Naive thymus-derived CD4-positive, alpha-beta T cell (primary cell): ENCODE results near the gene AQP6. TPM values are rescaled to one million over a fixed set of nuclear protein-coding genes. Genes with fewer than 3 reads are reported as not detected.

Experiments
- ATAC-seq: fragments of 150-1000 bp; cut with Tn5 transposase; 2 replicates; pipeline ENCODE4 v1.10.0; 2021; ENCODE audit warnings: mild to moderate bottlenecking, moderate library complexity
- CTCF ChIA-PET: fragments of 350-600 bp; sonication (Branson Sonifier 250); formaldehyde crosslinking; loops from one replicate; lab custom pipeline; 2021; ENCODE audit warnings: antibody characterized with exemption; lab: Charles Lee
- POLR2A ChIA-PET: fragments of 350-600 bp; sonication (Branson Sonifier 250); formaldehyde crosslinking; loops from one replicate; lab custom pipeline; 2021; ENCODE audit warnings: antibody characterized with exemption, inconsistent platforms; lab: Charles Lee
- DNase-seq, 9 donors: peaks; one replicate each; pipeline versions ENCODE4 v3.0.0 to v3.0.0-alpha.2; 2020 to 2022; ENCODE audit warnings: mixed read lengths in 1 of 9
- H3K27ac ChIP-seq: one replicate; pipeline ENCODE4 v1.7.0; 2013; ENCODE audit warnings: mild to moderate bottlenecking, low read depth, low read length, moderate library complexity
- H3K27me3 ChIP-seq, 2 donors: one replicate each; pipeline ENCODE4 v1.7.0; 2013; ENCODE audit warnings: low read length in 2 of 2, mild to moderate bottlenecking in 2 of 2, moderate library complexity in 2 of 2; ENCODE audit not compliant: control insufficient read depth in 2 of 2, insufficient read depth in 2 of 2
- H3K36me3 ChIP-seq, 3 experiments: 1 replicate in 2 of 3; 2 replicates in 1 of 3; pipeline ENCODE4 v1.7.0; 2013; ENCODE audit warnings: low read length in 3 of 3, mild to moderate bottlenecking in 3 of 3, moderate library complexity in 1 of 3; ENCODE audit not compliant: insufficient read depth in 3 of 3, control insufficient read depth in 2 of 3
- H3K4me1 ChIP-seq, 2 donors: one replicate each; pipeline ENCODE4 v1.7.0; 2013; ENCODE audit warnings: low read length in 2 of 2, mild to moderate bottlenecking in 2 of 2, moderate library complexity in 1 of 2; ENCODE audit not compliant: control insufficient read depth in 2 of 2, insufficient read depth in 2 of 2
- H3K4me3 ChIP-seq: 2 replicates; pipeline ENCODE4 v1.7.0; 2013; ENCODE audit warnings: mild to moderate bottlenecking, low read length
- H3K9me3 ChIP-seq, 3 experiments: 1 replicate in 2 of 3; 2 replicates in 1 of 3; pipeline ENCODE4 v1.7.0; 2013; ENCODE audit warnings: low read length in 3 of 3; ENCODE audit not compliant: control insufficient read depth in 2 of 3
- H3K27ac Mint-ChIP-seq, 9 donors: one replicate each; pipeline ENCODE4 v1.8.0; 2020 to 2022; ENCODE audit warnings: mixed read lengths in 9 of 9, mild to moderate bottlenecking in 8 of 9, moderate library complexity in 5 of 9, inconsistent platforms in 2 of 9
- H3K27me3 Mint-ChIP-seq, 5 donors: one replicate each; pipeline ENCODE4 v1.8.0; 2021 to 2022; ENCODE audit warnings: mixed read lengths in 5 of 5, mild to moderate bottlenecking in 1 of 5
- H3K36me3 Mint-ChIP-seq, 5 donors: one replicate each; pipeline ENCODE4 v1.8.0; 2020 to 2022; ENCODE audit warnings: mixed read lengths in 5 of 5, mild to moderate bottlenecking in 3 of 5, inconsistent platforms in 1 of 5
- H3K4me1 Mint-ChIP-seq, 7 donors: one replicate each; pipeline ENCODE4 v1.8.0; 2020 to 2022; ENCODE audit warnings: mixed read lengths in 7 of 7, mild to moderate bottlenecking in 3 of 7, inconsistent platforms in 1 of 7
- H3K4me3 Mint-ChIP-seq, 10 donors: one replicate each; pipeline ENCODE4 v1.8.0; 2020 to 2022; ENCODE audit warnings: mild to moderate bottlenecking in 10 of 10, mixed read lengths in 10 of 10, moderate library complexity in 6 of 10, inconsistent platforms in 2 of 10
- H3K9me3 Mint-ChIP-seq, 11 donors: one replicate each; pipeline ENCODE4 v1.8.0; 2020 to 2022; ENCODE audit warnings: mixed read lengths in 11 of 11, mild to moderate bottlenecking in 4 of 11, inconsistent platforms in 1 of 11, moderate library complexity in 1 of 11
- intact Hi-C, 2 donors: fragments of 100-400 bp; cut with micrococcal nuclease; formaldehyde crosslinking; loops; one replicate each; pipeline ENCODE4 v1.15.1; 2023
- polyA plus RNA-seq, 2 donors: library from polyadenylated mRNA; unstranded; fragments of 300-500 nt; fragmentation: Illumina TruSeq; gene quantifications; one replicate each; pipeline ENCODE4 v1.2.3, GENCODE V29; 2021
- total RNA-seq, 6 experiments: library from RNA in 5 of 6; stranded (reverse) in 5 of 6; gene quantifications; 1 replicate in 5 of 6; 2 replicates in 1 of 6; pipeline ENCODE4 v1.2.3 and lab custom pipeline; 2021 to 2026

AQP6 gene
- total and polyA plus RNA-seq, 7 experiments from 2014 or later = not detected

DNA sequence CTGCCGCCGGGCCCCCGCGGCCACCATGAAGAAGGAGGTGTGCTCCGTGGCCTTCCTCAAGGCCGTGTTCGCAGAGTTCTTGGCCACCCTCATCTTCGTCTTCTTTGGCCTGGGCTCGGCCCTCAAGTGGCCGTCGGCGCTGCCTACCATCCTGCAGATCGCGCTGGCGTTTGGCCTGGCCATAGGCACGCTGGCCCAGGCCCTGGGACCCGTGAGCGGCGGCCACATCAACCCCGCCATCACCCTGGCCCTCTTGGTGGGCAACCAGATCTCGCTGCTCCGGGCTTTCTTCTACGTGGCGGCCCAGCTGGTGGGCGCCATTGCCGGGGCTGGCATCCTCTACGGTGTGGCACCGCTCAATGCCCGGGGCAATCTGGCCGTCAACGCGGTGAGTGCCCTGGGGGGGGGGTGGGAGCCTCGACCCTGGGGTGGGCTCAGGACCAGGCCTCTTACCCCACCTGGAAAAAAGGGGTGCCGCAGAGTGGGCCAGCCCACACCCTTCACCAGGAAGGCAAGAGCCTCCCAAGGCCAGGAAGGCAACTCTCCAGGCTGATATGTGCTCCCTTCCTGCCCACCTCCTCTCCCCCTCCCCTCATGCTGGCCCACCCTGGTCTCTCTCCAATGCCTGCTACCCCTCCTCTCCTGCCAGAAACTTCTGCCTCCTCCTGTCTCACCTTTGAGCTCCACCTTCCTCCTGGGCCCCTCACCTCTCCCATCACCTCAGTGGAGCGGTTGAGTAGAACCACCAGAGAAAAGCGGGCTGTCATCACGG lies 10.6 kb upstream of the AQP6 start:
- CTCF ChIA-PET = interaction anchor here (0.9 kb wide), 1 partner anchor 107 kb away, joined by 3 read pairs; no protein-coding TSS in a partner anchor
- Histone ChIP-seq H3K27ac (no peak overlapping the region), H3K9me3 (no peaks in the 10 kb centered on the region), H3K4me3 (no peak overlapping the region), H3K4me1 (peaks cover 0 to 2% of the 10 kb centered on the region in 2 donors), H3K27me3 (peaks cover 0 to 7% of the 10 kb centered on the region in 2 donors), H3K36me3 (no peaks in the 10 kb centered on the region)
- ATAC-seq = no peak
- peak overlapping the region in 2 of 10 donors; percentile 27 to 71 for H3K4me3 Mint-ChIP-seq
- peaks cover 7 to 15% (median 8%) of the 10 kb centered on the region in 7 donors for H3K4me1 Mint-ChIP-seq
- POLR2A ChIA-PET = no interaction called here
- intact Hi-C loops = no loop called here
- H3K36me3 Mint-ChIP-seq = peaks cover 0 to 6% (median 3%) of the 10 kb centered on the region in 5 donors
- H3K27ac Mint-ChIP-seq = no peak overlapping the region
- peaks cover 0 to 6% (median 0%) of the 10 kb centered on the region in 11 donors for H3K9me3 Mint-ChIP-seq
- DNase-seq = no peak
- H3K27me3 Mint-ChIP-seq = peaks cover 68 to 80% (median 71%) of the 10 kb centered on the region in 5 donors

DNA sequence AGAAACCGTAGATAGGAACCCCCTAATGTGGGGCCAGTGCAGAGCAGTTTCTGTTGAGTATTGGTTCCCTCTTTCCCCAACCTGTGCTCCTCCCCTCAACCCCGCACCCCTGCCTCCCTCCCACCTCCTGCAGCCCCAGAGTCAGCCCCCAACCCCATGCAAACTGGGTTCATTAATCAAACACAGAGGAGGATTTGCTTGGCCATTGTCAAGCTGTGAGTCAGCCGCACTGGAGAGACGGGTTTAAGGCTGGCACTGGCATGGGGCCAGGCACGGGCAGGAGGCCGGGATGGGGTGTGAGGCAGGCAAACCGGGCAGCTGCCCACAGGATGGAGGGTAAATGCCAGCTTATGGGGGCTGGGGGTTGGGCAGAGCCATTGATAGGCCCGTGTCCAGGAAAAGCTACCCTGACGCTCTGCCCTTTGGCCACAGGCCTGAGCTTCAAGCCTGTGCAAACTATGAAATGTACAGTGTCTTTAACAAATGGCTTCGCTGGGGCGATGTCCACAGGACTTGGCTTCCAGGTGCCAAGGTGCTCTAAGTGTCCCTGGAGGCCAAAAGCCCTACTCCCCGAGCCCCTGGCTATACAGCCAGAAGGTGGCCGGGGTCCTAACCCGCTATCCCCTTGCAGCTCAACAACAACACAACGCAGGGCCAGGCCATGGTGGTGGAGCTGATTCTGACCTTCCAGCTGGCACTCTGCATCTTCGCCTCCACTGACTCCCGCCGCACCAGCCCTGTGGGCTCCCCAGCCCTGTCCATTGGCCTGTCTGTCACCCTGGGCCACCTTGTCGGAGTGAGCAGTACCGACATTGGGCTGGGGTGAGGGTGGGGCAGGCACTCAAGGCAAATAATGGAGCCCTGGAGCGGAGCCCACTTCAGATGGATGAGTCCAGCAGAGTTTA lies 9.6 kb upstream of the AQP6 start:
- Histone ChIP-seq H3K27me3 (peaks cover 0 to 7% of the 10 kb centered on the region in 2 donors), H3K4me3 (no peak overlapping the region), H3K36me3 (no peaks in the 10 kb centered on the region), H3K9me3 (no peaks in the 10 kb centered on the region), H3K27ac (no peak overlapping the region), H3K4me1 (peaks cover 0 to 9% of the 10 kb centered on the region in 2 donors)
- ChIA-PET POLR2A (no interaction called here), CTCF (interaction anchor here (0.5 to 0.9 kb wide), 3 partner anchors 55 to 106 kb away, joined by 3 to 4 read pairs (median 3); no protein-coding TSS in a partner anchor)
- Mint-ChIP-seq H3K27me3 (peaks cover 58 to 71% (median 63%) of the 10 kb centered on the region in 5 donors), H3K4me3 (peak overlapping the region in 1 of 10 donors; percentile 71), H3K36me3 (peaks cover 0 to 6% (median 3%) of the 10 kb centered on the region in 5 donors), H3K27ac (no peak overlapping the region), H3K4me1 (peaks cover 8 to 20% (median 9%) of the 10 kb centered on the region in 7 donors), H3K9me3 (peaks cover 0 to 6% (median 0%) of the 10 kb centered on the region in 11 donors)
- DNase-seq (no peak), ATAC-seq (no peak)
- intact Hi-C loops = no loop called here

DNA sequence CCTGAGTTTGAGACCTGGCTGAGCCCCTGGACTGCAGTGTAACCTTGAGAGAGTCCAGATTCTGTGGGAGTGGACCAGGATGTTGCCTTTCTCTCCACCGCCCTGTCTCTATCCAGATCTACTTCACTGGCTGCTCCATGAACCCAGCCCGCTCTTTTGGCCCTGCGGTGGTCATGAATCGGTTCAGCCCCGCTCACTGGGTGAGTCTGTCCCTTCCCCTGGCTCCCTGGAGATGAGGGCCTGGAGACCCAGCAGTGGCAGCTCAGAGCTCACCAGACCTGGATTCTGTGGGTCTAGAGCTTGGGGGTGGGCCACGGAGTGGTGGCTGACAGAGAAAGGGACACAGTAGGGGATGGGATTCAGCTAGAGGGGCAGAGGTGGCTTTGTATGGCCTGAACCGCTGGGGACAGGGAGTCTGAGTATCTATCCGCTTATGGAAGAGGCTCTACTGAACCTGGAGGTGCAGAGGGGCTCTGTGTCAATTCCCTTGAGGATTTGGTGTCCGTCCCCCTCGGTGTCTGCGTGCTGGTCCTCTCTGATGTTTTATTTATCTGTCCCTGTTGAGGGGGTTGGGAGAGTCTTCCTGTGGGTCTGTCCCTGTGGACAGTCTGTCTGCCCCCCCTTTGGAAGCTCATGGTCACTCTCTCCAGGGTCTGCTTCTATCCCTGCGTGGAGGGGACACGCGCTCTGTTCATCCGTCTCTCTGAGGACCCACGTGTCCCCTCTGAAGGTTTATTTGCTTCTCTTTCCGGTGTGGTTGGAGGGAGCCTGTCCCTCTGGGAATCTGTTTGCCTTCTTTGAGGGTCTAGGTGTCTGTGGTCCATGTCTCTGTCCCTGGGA lies 8.6 kb upstream of the AQP6 start:
- H3K27ac ChIP-seq = no peak overlapping the region
- peaks cover 0 to 4% (median 0%) of the 10 kb centered on the region in 11 donors for H3K9me3 Mint-ChIP-seq
- H3K4me1 Mint-ChIP-seq = peaks cover 8 to 20% (median 9%) of the 10 kb centered on the region in 7 donors
- no peaks in the 10 kb centered on the region for H3K9me3 ChIP-seq
- H3K27me3 ChIP-seq = no peaks in the 10 kb centered on the region
- ChIA-PET CTCF (interaction anchor here (0.7 to 4.2 kb wide), 2 partner anchors 18 to 60 kb away, joined by 3 to 21 read pairs; no protein-coding TSS in a partner anchor), POLR2A (no interaction called here)
- H3K27ac Mint-ChIP-seq = no peak overlapping the region
- H3K36me3 Mint-ChIP-seq = peaks cover 0 to 6% (median 3%) of the 10 kb centered on the region in 5 donors
- intact Hi-C loops = no loop called here
- no peak overlapping the region for H3K4me3 Mint-ChIP-seq
- peaks cover 0 to 9% of the 10 kb centered on the region in 2 donors for H3K4me1 ChIP-seq
- peaks cover 47 to 62% (median 52%) of the 10 kb centered on the region in 5 donors for H3K27me3 Mint-ChIP-seq
- no peak for ATAC-seq
- no peak overlapping the region for H3K4me3 ChIP-seq
- no peak for DNase-seq
- no peaks in the 10 kb centered on the region for H3K36me3 ChIP-seq

DNA sequence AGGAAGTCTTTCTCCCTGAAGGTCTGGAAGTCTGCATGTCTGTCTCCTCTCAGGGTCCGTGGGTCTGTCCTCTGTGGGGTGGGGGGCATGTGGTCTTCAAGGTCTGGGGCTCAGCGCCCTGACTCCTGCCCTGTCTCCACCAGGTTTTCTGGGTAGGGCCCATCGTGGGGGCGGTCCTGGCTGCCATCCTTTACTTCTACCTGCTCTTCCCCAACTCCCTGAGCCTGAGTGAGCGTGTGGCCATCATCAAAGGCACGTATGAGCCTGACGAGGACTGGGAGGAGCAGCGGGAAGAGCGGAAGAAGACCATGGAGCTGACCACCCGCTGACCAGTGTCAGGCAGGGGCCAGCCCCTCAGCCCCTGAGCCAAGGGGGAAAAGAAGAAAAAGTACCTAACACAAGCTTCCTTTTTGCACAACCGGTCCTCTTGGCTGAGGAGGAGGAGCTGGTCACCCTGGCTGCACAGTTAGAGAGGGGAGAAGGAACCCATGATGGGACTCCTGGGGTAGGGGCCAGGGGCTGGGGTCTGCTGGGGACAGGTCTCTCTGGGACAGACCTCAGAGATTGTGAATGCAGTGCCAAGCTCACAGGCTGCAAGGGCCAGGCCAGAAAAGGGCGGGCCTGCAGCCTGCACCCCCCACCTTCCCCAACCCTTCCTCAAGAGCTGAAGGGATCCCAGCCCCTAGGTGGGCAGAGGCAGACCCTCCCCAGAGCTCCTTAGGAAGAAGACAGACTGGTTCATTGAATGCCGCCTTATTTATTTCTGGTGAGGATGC lies 7.7 kb upstream of the AQP6 start:
- H3K9me3 ChIP-seq = no peaks in the 10 kb centered on the region
- CTCF ChIA-PET = interaction anchor here (3.1 to 4.5 kb wide), 4 partner anchors 19 to 104 kb away, joined by 8 to 42 read pairs (median 26); no protein-coding TSS in a partner anchor
- H3K4me3 Mint-ChIP-seq = no peak overlapping the region
- intact Hi-C loops = no loop called here
- H3K27me3 ChIP-seq = no peaks in the 10 kb centered on the region
- H3K9me3 Mint-ChIP-seq = peaks cover 0 to 4% (median 0%) of the 10 kb centered on the region in 11 donors
- H3K4me3 ChIP-seq = no peak overlapping the region
- peaks cover 8 to 20% (median 9%) of the 10 kb centered on the region in 7 donors for H3K4me1 Mint-ChIP-seq
- no peak overlapping the region for H3K27ac Mint-ChIP-seq
- POLR2A ChIA-PET = no interaction called here
- no peak overlapping the region for H3K27ac ChIP-seq
- H3K4me1 ChIP-seq = peaks cover 0 to 9% of the 10 kb centered on the region in 2 donors
- peaks cover 39 to 54% (median 45%) of the 10 kb centered on the region in 5 donors for H3K27me3 Mint-ChIP-seq
- DNase-seq = no peak
- no peak for ATAC-seq
- H3K36me3 Mint-ChIP-seq = peaks cover 0 to 6% (median 3%) of the 10 kb centered on the region in 5 donors
- H3K36me3 ChIP-seq = no peaks in the 10 kb centered on the region

DNA sequence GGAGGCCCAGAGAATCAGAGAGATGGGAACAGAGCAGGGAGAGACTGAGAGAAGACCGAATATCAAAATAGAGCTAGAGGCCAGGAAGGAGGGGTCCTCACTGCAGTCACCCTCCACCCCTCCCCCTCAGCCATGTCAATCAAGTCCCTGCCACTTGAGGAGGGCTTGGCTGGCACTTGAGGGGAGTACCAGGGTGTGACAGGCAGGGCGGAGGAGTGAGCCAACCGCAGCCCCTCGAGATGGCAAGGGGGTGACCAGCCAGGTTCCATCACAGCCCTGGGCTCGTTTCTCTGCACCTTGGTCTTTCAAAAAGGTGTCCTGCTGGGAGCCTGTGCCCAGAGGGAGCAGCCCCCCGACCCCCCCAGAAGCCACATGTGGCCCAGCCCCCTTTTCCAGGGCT lies 6.9 kb upstream of the AQP6 start:
- no peak overlapping the region for H3K4me3 ChIP-seq
- intact Hi-C loops = loop anchor here in 1 of 2 donors (2.0 kb wide), 1 partner anchor 189 kb away; no protein-coding TSS in a partner anchor
- H3K36me3 ChIP-seq = no peaks in the 10 kb centered on the region
- H3K27me3 ChIP-seq = no peaks in the 10 kb centered on the region
- DNase-seq (no peak), ATAC-seq (no peak)
- POLR2A ChIA-PET = no interaction called here
- H3K27me3 Mint-ChIP-seq = peaks cover 31 to 46% (median 37%) of the 10 kb centered on the region in 5 donors
- H3K27ac Mint-ChIP-seq = no peak overlapping the region
- no peaks in the 10 kb centered on the region for H3K36me3 Mint-ChIP-seq
- CTCF ChIA-PET = interaction anchor here (0.6 to 4.5 kb wide), 6 partner anchors 9 to 103 kb away, joined by 3 to 42 read pairs (median 14); no protein-coding TSS in a partner anchor
- H3K27ac ChIP-seq = no peak overlapping the region
- H3K4me3 Mint-ChIP-seq = no peak overlapping the region
- peaks cover 0 to 4% (median 0%) of the 10 kb centered on the region in 11 donors for H3K9me3 Mint-ChIP-seq
- peaks cover under 1 to 15% (median 4%) of the 10 kb centered on the region in 7 donors for H3K4me1 Mint-ChIP-seq
- H3K4me1 ChIP-seq = peaks cover 0 to 9% of the 10 kb centered on the region in 2 donors
- H3K9me3 ChIP-seq = no peaks in the 10 kb centered on the region
